Fibroblast of skin of back (primary cell): Measurements from ENCODE around the gene NAA15.
"Not testable (repeated sequence)": the region's sequence is repeated elsewhere in the genome, so short reads cannot be mapped to it uniquely, and the experiment has no call there.

Experiments
- DNase-seq: peaks from one replicate; pipeline ENCODE4 v3.0.0-alpha.2; 2013

NAA15 gene

DNA sequence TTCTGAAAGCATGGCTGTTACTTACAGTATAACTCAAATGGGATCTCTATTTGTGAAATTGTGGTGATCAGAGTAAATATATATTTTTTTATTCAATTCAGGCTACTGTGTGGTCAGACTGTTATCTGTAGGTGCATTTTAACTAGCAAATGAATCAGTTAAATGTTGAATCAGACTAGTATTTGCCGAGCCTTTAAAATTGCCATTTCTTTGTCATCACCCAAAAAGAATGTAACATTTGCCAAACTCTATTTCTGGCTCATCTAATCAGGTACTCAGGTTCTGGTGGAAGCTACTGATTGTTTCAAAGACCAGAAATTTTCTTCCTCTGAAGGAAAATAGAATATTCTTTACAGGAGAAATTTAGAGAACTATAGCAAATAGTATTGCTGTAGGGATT is 1.8 kb upstream of the NAA15 start:
- DNase-seq: no peak

- DNase-seq: peak; percentile 69
These were observed 733 bp upstream of the NAA15 start for GRCh38 chr4:139300431-139301112.

GRCh38 chr4:139301821-139302611 is 711 bp downstream of the NAA15 start, which contains the start of gene NDUFC1:
TSS of gene NDUFC1 (minus strand) at chr4:139302477. CDS start at chr4:139295798, 6,679 bp downstream.
- DNase-seq: peak; percentile 50

DNA sequence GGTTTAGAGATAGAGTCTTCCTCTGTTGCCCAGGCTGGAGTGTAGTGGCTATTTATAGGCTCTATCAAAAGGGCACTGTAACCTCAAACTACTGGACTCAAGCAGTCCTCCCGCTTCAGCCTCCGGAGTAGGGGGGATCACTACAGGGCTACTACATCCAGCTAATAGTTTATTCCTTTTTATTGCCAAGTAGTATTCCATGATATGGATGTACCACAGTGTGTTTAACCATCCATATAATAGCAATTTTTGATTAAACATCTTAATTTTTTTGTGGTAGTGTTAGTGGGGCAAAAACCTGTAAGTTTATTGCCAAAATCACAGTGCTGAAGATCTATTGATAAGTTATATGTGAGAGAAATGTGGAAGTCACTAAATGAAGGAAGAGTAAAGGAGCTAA is 3.6 kb downstream of the NAA15 start:
- no peak for DNase-seq

GRCh38 chr4:139311909-139312308 is 10.6 kb downstream of the NAA15 start:
- no peak for DNase-seq

- DNase-seq: no peak
These were observed 11.4 kb downstream of the NAA15 start for GRCh38 chr4:139312552-139313332.

DNA sequence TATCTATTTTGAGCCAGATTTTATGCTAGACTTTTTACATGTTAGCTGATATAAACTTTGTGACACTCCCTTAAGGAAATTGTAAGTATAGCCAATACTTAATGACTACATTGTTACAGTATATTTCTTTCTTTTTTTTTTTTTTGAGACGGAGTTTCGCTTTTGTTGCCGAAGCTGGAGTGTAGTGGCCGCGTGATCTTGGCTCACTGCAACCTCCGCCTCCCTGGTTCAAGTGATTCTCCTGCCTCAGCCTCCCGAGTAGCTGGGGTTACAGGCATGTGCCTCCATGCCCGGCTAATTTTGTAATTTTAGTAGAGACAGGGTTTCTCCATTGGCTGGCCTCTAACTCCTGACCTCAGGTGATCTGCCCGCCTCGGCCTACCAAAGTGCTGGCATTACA is 12.1 kb downstream of the NAA15 start:
- not testable (repeated sequence) for DNase-seq

DNA sequence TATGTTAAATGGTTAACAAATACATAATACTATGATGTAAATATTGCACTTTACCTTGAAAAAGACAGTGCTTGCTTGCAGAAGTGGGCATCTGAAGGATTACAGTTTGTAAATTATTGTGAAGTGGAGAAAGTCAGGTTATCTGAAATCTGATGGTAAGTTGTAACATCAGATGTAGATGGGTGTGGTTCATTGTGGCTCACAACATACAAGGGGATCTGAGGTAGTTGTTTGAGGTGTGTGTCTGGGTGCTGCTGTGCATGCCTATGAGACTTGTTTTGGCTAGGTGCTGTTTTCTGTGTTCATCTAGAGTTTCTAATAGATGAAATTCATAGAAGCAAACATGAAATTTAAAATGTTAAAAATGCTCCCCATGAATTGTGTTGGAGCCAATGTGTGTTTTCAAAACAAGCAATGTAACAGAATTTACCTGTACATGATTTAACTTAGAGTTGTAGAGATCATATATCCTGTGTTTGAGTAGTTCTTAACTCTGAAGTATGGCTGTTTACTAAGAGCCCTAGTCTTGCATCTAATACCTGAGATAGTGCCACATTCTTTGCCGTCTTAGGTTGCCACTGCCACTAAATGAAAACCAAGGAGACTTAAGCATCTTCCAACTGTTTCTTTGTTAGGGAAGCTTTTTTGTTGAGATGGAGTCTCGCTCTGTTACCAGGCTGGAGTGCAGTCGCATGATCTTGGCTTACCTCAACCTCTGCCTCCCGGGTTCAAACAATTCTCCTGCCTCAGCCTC is 12.9 kb downstream of the NAA15 start:
- no peak for DNase-seq

DNA sequence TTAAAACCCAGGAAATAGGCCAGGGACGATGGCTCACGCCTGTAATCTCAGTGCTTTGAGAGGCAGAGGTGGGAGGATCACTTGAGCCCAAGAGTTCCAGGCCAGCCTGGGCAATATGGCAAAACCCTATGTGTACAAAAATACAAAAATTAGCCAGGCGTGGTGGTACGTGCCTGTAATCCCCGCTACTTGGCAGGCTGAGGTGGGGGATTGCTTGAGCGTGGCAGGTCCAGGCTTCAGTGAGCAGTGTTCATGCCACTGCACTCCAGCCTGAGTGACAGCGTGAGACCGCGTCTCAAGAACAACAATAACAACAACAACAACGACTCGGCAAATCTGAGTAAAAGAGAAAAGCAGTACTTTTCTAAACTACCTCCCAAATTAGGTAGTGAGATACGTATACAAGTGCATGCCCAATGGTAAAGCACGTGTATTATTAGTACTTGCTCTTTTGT is 13.9 kb downstream of the NAA15 start:
- no peak for DNase-seq

- no peak for DNase-seq
These were observed 15.4 kb downstream of the NAA15 start for GRCh38 chr4:139316733-139317132.

GRCh38 chr4:139317635-139318034 is 16.3 kb downstream of the NAA15 start:
- no peak for DNase-seq

GRCh38 chr4:139319571-139319970 is 18.3 kb downstream of the NAA15 start:
- DNase-seq: no peak

DNA sequence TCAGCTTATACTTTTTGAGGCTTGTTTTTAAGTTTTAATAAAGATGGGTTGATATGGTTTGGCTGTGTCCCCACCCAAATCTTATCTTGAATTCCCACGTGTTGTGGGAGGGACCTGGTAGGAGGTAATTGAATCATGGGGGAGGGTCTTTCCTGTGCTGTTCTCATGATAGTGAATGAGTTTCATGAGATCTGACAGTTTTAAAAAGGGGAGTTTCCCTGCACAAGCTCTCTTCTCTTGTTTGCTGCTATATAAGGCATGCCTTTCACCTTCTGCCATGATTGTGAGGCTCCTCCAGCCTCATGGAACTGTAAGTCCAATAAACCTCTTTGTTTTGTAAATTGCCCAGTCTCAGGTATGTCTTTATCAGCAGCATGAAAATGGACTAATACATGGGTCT is 20.8 kb downstream of the NAA15 start:
- not testable (repeated sequence) for DNase-seq

- DNase-seq: not testable (repeated sequence)
These were observed 21.2 kb downstream of the NAA15 start for GRCh38 chr4:139322541-139322940.

DNA sequence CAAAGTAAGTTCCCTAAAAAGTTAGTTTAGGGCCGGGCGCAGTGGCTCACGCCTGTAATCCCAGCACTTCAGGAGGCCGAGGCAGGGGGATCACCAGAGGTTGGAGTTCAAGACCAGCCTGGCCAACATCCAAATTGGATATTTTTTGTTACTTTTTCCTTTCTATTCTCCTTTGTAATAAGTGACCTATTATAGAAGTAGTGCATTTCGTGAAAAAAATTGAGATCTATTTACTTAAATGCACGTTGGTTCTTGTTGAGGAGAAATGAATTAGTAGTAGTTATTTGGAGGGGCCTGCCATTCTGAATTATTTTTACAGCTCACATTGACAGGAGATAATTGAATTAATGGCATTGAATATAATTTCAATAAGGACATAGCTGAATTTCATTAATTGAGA is 23.3 kb downstream of the NAA15 start:
- no peak for DNase-seq

DNA sequence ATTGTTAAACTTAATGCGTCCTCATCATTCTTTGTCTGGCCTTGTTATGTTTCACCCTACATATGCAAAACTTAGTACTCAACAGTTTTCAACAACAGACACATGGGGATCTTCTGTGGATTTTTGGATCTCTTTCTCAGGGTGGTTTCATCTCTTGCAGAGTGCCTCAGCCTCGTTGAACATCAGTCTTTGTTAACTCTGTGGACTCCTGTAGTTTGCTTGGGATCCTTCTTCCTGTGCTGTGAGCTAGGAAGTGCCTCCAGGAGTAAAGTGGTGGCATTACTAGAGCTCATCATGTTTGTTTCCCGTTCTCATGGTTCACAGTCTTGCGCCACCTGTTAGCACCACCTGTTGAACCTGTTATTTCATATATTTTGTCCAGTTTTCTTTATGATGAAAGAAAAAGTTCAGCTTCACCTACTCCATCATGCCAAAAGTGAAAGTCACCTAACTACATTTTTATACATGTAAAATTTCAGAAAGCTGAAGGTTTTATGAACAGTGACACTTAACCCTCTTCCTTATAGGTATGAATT is 28.4 kb downstream of the NAA15 start:
- DNase-seq: no peak

DNA sequence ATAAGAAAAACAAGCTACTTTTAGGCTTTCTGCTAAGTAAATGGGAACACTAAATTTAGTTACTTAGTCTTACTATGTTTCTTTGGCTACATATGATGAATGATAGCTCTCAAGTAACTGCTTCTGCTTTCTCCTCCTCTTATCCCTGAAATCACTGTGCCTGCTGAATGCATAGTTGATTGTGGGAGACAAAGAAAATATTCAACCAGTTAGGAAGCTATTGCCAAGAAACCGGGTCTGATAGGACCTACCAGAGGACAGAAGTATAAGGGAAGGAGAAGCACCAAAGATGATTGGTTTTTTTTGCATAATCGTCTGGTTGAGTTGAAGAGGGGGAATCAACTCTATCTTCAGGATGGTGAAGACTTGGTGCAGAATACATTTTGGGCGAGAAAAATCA is 29.0 kb downstream of the NAA15 start:
- no peak for DNase-seq

- peak; percentile 43 for DNase-seq
These were observed 29.9 kb downstream of the NAA15 start for GRCh38 chr4:139331185-139331584.

DNA sequence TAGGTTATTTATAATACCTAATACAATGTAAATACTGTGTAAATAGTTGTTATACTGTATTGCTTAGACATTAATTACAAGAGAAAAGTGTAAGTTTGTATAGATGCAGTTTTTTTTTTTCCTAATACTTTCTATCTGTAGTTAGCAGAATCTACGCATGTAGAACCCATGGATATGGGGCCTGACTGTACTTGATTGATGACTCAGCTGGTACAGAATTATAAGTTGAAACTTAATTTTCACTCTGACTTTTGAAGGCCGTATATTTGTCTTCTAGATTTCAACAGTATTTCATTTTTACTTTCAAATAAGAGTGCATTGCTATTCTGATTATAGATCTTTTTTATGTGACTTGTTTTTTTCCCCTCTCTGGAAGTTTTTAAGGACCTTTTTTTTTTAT is 31.7 kb downstream of the NAA15 start:
- no peak for DNase-seq

- no peak for DNase-seq
These were observed 36.3 kb downstream of the NAA15 start for GRCh38 chr4:139337612-139338011.

DNA sequence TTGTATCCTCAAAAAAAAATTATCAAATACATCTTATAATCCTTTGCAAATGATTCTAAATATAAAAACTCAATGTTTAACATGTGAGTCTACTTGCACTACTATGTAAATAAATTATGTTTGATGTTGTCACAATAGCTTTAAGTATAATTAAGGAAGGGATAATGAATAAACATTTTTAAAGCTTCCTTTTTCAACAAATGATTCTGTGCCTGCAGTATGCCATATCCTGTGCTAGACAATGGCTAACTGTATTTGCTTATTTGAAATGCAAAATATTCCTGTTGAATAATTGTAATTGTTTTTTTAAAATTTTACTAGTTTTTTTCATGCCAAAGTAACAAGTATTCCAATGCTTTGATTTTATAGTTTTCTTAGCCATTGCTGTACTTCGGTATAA is 60.0 kb downstream of the NAA15 start:
- no peak for DNase-seq

DNA sequence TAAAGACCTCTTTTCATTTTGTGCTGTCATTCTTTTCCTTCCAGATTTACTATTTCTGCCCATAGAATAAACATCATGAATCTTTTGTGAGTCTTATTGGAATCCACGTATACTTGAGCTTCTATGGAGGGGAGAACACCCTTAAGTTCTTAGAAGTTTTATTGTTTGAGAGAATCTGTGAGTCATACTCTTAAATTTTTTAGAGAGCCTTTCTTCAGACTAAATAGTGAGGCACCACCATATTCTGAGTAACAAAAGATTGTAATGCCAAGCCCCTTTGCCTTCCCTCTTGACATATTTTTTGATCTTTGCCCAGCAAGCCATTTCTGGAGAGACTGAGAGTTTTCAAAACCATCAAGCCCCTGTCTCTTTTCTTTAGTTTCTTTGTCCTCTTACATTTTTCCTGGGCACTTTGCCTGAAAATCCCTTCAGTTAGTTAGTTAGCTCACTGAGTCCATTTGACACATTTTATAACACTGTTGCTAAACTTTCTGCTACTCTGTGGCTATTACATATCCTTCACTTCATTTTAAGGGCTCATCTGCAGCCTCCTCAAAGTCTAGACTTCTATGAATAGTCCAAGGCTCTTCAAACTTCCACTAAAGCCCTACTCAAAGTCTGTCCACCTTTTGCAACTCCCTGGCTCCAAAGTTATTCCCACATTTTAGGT is 66.3 kb downstream of the NAA15 start:
- DNase-seq: peak; percentile 71
